ENCODE results near the gene FAM78B. TPM values are rescaled to one million over a fixed set of nuclear protein-coding genes. Genes with fewer than 3 reads are reported as not detected.

FAM78B gene
- total RNA-seq, 4 donors from 2014 or later = 0.35 to 5.4 (median 2.8) TPM

- Histone ChIP-seq H3K27ac (no peak overlapping the region), H3K36me3 (no peaks in the 10 kb centered on the region), H3K9me3 (no peaks in the 10 kb centered on the region), H3K4me1 (no peaks in the 10 kb centered on the region), H3K27me3 (no peaks in the 10 kb centered on the region), H3K4me3 (no peak overlapping the region)
- TF ChIP-seq POLR2A (IDR thresholded peaks at IDR 0.05) = no peak
- TF ChIP-seq, protein P1, sequence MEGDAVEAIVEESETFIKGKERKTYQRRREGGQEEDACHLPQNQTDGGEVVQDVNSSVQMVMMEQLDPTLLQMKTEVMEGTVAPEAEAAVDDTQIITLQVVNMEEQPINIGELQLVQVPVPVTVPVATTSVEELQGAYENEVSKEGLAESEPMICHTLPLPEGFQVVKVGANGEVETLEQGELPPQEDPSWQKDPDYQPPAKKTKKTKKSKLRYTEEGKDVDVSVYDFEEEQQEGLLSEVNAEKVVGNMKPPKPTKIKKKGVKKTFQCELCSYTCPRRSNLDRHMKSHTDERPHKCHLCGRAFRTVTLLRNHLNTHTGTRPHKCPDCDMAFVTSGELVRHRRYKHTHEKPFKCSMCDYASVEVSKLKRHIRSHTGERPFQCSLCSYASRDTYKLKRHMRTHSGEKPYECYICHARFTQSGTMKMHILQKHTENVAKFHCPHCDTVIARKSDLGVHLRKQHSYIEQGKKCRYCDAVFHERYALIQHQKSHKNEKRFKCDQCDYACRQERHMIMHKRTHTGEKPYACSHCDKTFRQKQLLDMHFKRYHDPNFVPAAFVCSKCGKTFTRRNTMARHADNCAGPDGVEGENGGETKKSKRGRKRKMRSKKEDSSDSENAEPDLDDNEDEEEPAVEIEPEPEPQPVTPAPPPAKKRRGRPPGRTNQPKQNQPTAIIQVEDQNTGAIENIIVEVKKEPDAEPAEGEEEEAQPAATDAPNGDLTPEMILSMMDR (IDR thresholded peaks at IDR 0.05) = no peak
- no peak for DNase-seq
Measured at GRCh38 chr1:166193057-166193698, 26.4 kb upstream of the FAM78B start.

GRCh38 chr1:166190400-166190799 is 23.6 kb upstream of the FAM78B start:
- Histone ChIP-seq H3K9me3 (no peaks in the 10 kb centered on the region), H3K36me3 (no peaks in the 10 kb centered on the region)

GRCh38 chr1:166189126-166189525 is 22.3 kb upstream of the FAM78B start:
- Histone ChIP-seq H3K27me3 (no peaks in the 10 kb centered on the region), H3K27ac (no peak overlapping the region), H3K36me3 (no peaks in the 10 kb centered on the region), H3K4me3 (no peak overlapping the region), H3K9me3 (no peaks in the 10 kb centered on the region), H3K4me1 (no peaks in the 10 kb centered on the region)
- no peak for TF ChIP-seq POLR2A (IDR thresholded peaks at IDR 0.05)
- TF ChIP-seq, protein P1 (IDR thresholded peaks at IDR 0.05) = no peak
- DNase-seq = no peak

More at GRCh38 chr1:166190400-166190799, 23.6 kb upstream of the FAM78B start:
- no peak for DNase-seq
- Histone ChIP-seq H3K27me3 (no peaks in the 10 kb centered on the region), H3K4me3 (no peak overlapping the region), H3K4me1 (no peaks in the 10 kb centered on the region), H3K27ac (no peak overlapping the region)
- no peak for TF ChIP-seq POLR2A (IDR thresholded peaks at IDR 0.05)
- TF ChIP-seq, protein P1 (IDR thresholded peaks at IDR 0.05) = no peak

DNA sequence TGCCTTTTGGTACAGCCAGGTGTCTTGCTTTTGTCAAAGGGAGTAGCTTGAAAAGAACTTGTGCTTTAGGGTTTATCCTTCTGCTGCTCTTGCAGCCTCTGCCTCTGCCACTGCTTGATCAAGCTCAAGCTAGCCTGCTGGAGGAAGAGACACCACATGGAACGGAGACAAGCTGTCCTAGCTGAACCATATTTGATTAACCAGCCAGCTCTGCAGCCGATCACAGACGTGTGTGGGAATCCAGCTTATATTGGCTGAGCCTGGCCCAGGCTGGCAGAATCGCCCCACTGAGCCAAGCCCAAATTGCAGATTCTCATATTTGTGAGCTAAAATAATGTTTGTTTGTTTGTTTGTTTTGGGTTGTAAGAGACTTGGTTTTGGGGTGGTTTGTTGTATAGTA is 18.7 kb upstream of the FAM78B start:
- no peak for DNase-seq
- Histone ChIP-seq H3K4me3 (no peak overlapping the region), H3K4me1 (no peaks in the 10 kb centered on the region), H3K27me3 (no peaks in the 10 kb centered on the region), H3K36me3 (no peaks in the 10 kb centered on the region), H3K9me3 (no peaks in the 10 kb centered on the region), H3K27ac (no peak overlapping the region)
- TF ChIP-seq POLR2A (IDR thresholded peaks at IDR 0.05) = no peak
- TF ChIP-seq, protein P1 (IDR thresholded peaks at IDR 0.05) = no peak

- no peak overlapping the region for H3K4me3 ChIP-seq
- H3K36me3 ChIP-seq = no peaks in the 10 kb centered on the region
- H3K27me3 ChIP-seq = no peaks in the 10 kb centered on the region
- TF ChIP-seq POLR2A (IDR thresholded peaks at IDR 0.05) = no peak
- TF ChIP-seq, protein P1 (IDR thresholded peaks at IDR 0.05) = no peak
- no peaks in the 10 kb centered on the region for H3K9me3 ChIP-seq
- no peaks in the 10 kb centered on the region for H3K4me1 ChIP-seq
- H3K27ac ChIP-seq = no peak overlapping the region
- DNase-seq = no peak
Measured at GRCh38 chr1:166184897-166185296, 18.1 kb upstream of the FAM78B start.

All from Peyer's patch (tissue), 4 donors.